HG03469 (cell line): ENCODE results near the gene FGD2.
"Not testable (repeated sequence)": the region's sequence is repeated elsewhere in the genome, so short reads cannot be mapped to it uniquely, and the experiment has no call there.

ENCODE experiments used
- ATAC-seq: cut with Tn5 transposase; IDR thresholded peaks from one replicate; pipeline ENCODE4 v1.9.1; 2021; ENCODE audit warnings: mild to moderate bottlenecking, moderate library complexity, moderate number of reproducible peaks; ENCODE audit not compliant: unreplicated experiment

Gene FGD2

GRCh38 chr6:37057128-37057471 lies 51.6 kb downstream of the FGD2 start:
- ATAC-seq = no peak

GRCh38 chr6:37057678-37058077 lies 52.2 kb downstream of the FGD2 start:
- ATAC-seq = no peak

GRCh38 chr6:37058084-37058586 lies 52.7 kb downstream of the FGD2 start:
- no peak for ATAC-seq

GRCh38 chr6:37058984-37059343 lies 53.5 kb downstream of the FGD2 start:
- ATAC-seq = not testable (repeated sequence)

- no peak for ATAC-seq
These were observed 54.1 kb downstream of the FGD2 start for GRCh38 chr6:37059344-37060194.

- ATAC-seq = no peak
These were observed 54.7 kb downstream of the FGD2 start for GRCh38 chr6:37060195-37060559.

- no peak for ATAC-seq
These were observed 55.8 kb downstream of the FGD2 start for GRCh38 chr6:37061157-37061804.

- no peak for ATAC-seq
These were observed 57.0 kb downstream of the FGD2 start for GRCh38 chr6:37062424-37062823.

- ATAC-seq = no peak
These were observed 63.2 kb downstream of the FGD2 start for GRCh38 chr6:37068356-37069270.

- ATAC-seq = no peak
These were observed 64.2 kb downstream of the FGD2 start for GRCh38 chr6:37069639-37070038.

GRCh38 chr6:37072526-37072925 lies 67.1 kb downstream of the FGD2 start:
- ATAC-seq = no peak

GRCh38 chr6:37074053-37074827 lies 68.8 kb downstream of the FGD2 start:
- no peak for ATAC-seq

- ATAC-seq = no peak
These were observed 71.9 kb downstream of the FGD2 start for GRCh38 chr6:37077191-37077904.

GRCh38 chr6:37077905-37078296 lies 72.4 kb downstream of the FGD2 start:
- ATAC-seq = no peak
